ENCODE measurements around the gene HS3ST2. TPM values are rescaled to one million over a fixed set of nuclear protein-coding genes. Genes with fewer than 3 reads are reported as not detected.

The HS3ST2 gene
- total and polyA plus RNA-seq, 3 experiments from 2014 or later: not detected

- H3K4me1 Mint-ChIP-seq: peaks cover 0 to 5% (median 4%) of the 10 kb centered on the region in 3 donors
- Histone ChIP-seq H3K4me3 (ENCODE audit: low read length) (no peak overlapping the region), H3K9me3 (ENCODE audit: low read length) (no peaks in the 10 kb centered on the region), H3K27ac (ENCODE audit: low read depth, low read length) (no peak overlapping the region), H3K36me3 (ENCODE audit: insufficient read depth, low read length) (no peaks in the 10 kb centered on the region), H3K4me1 (ENCODE audit: insufficient read depth, low read length) (no peaks in the 10 kb centered on the region), H3K27me3 (ENCODE audit: insufficient read depth, low read length, poor library complexity, severe bottlenecking) (peaks cover 6% of the 10 kb centered on the region)
- POLR2A ChIA-PET: no interaction called here
- H3K4me3 Mint-ChIP-seq: no peak overlapping the region
- peaks cover 6 to 13% of the 10 kb centered on the region in 2 donors for H3K27me3 Mint-ChIP-seq
- H3K9me3 Mint-ChIP-seq: no peaks in the 10 kb centered on the region
- DNase-seq: no peak
- no peaks in the 10 kb centered on the region for H3K36me3 Mint-ChIP-seq
- CTCF ChIA-PET: no interaction called here
- H3K27ac Mint-ChIP-seq: no peak overlapping the region
Observed at GRCh38 chr16:22784690-22785214, 29.2 kb upstream of the HS3ST2 start.

GRCh38 chr16:22785552-22785951, 28.4 kb upstream of the HS3ST2 start:
- no peaks in the 10 kb centered on the region for H3K36me3 ChIP-seq (ENCODE audit: insufficient read depth, low read length)

GRCh38 chr16:22786284-22786683, 27.7 kb upstream of the HS3ST2 start:
- H3K4me3 ChIP-seq (ENCODE audit: low read length): no peak overlapping the region
- peaks cover 6% of the 10 kb centered on the region for H3K27me3 ChIP-seq (ENCODE audit: insufficient read depth, low read length, poor library complexity, severe bottlenecking)
- Mint-ChIP-seq H3K4me1 (peaks cover 0 to 5% (median 4%) of the 10 kb centered on the region in 3 donors), H3K36me3 (no peaks in the 10 kb centered on the region), H3K27me3 (peaks cover 6 to 13% of the 10 kb centered on the region in 2 donors), H3K9me3 (no peaks in the 10 kb centered on the region), H3K4me3 (no peak overlapping the region), H3K27ac (no peak overlapping the region)
- POLR2A ChIA-PET: no interaction called here
- CTCF ChIA-PET: no interaction called here
- no peaks in the 10 kb centered on the region for H3K4me1 ChIP-seq (ENCODE audit: insufficient read depth, low read length)
- no peak overlapping the region for H3K27ac ChIP-seq (ENCODE audit: low read depth, low read length)
- no peak for DNase-seq
- H3K36me3 ChIP-seq (ENCODE audit: insufficient read depth, low read length): no peaks in the 10 kb centered on the region
- no peaks in the 10 kb centered on the region for H3K9me3 ChIP-seq (ENCODE audit: low read length)

More at GRCh38 chr16:22785552-22785951, 28.4 kb upstream of the HS3ST2 start:
- Histone ChIP-seq H3K27ac (ENCODE audit: low read depth, low read length) (no peak overlapping the region), H3K9me3 (ENCODE audit: low read length) (no peaks in the 10 kb centered on the region), H3K4me3 (ENCODE audit: low read length) (no peak overlapping the region), H3K4me1 (ENCODE audit: insufficient read depth, low read length) (no peaks in the 10 kb centered on the region), H3K27me3 (ENCODE audit: insufficient read depth, low read length, poor library complexity, severe bottlenecking) (peaks cover 6% of the 10 kb centered on the region)
- Mint-ChIP-seq H3K9me3 (no peaks in the 10 kb centered on the region), H3K4me1 (peaks cover 0 to 5% (median 4%) of the 10 kb centered on the region in 3 donors), H3K36me3 (no peaks in the 10 kb centered on the region), H3K27me3 (peaks cover 6 to 13% of the 10 kb centered on the region in 2 donors), H3K27ac (no peak overlapping the region), H3K4me3 (no peak overlapping the region)
- ChIA-PET CTCF (no interaction called here), POLR2A (no interaction called here)
- DNase-seq: no peak

GRCh38 chr16:22786691-22787090, 27.3 kb upstream of the HS3ST2 start:
- no peak for DNase-seq
- H3K27ac ChIP-seq (ENCODE audit: low read depth, low read length): no peak overlapping the region
- no peaks in the 10 kb centered on the region for H3K4me1 ChIP-seq (ENCODE audit: insufficient read depth, low read length)
- Mint-ChIP-seq H3K27me3 (peaks cover 6 to 13% of the 10 kb centered on the region in 2 donors), H3K4me3 (no peak overlapping the region), H3K36me3 (no peaks in the 10 kb centered on the region), H3K9me3 (no peaks in the 10 kb centered on the region), H3K27ac (no peak overlapping the region), H3K4me1 (peaks cover 0 to 5% (median 4%) of the 10 kb centered on the region in 3 donors)
- POLR2A ChIA-PET: no interaction called here
- no peaks in the 10 kb centered on the region for H3K36me3 ChIP-seq (ENCODE audit: insufficient read depth, low read length)
- CTCF ChIA-PET: no interaction called here
- no peak overlapping the region for H3K4me3 ChIP-seq (ENCODE audit: low read length)
- H3K27me3 ChIP-seq (ENCODE audit: insufficient read depth, low read length, poor library complexity, severe bottlenecking): peaks cover 6% of the 10 kb centered on the region
- no peaks in the 10 kb centered on the region for H3K9me3 ChIP-seq (ENCODE audit: low read length)

- no peak overlapping the region for H3K27ac Mint-ChIP-seq
- ChIA-PET POLR2A (no interaction called here), CTCF (no interaction called here)
- Histone ChIP-seq H3K27me3 (ENCODE audit: insufficient read depth, low read length, poor library complexity, severe bottlenecking) (peaks cover 6% of the 10 kb centered on the region), H3K4me3 (ENCODE audit: low read length) (no peak overlapping the region), H3K4me1 (ENCODE audit: insufficient read depth, low read length) (no peaks in the 10 kb centered on the region), H3K36me3 (ENCODE audit: insufficient read depth, low read length) (no peaks in the 10 kb centered on the region), H3K27ac (ENCODE audit: low read depth, low read length) (no peak overlapping the region), H3K9me3 (ENCODE audit: low read length) (no peaks in the 10 kb centered on the region)
- no peak overlapping the region for H3K4me3 Mint-ChIP-seq
- H3K36me3 Mint-ChIP-seq: no peaks in the 10 kb centered on the region
- peaks cover 0 to 3% (median 0%) of the 10 kb centered on the region in 5 donors for H3K9me3 Mint-ChIP-seq
- peaks cover 0 to 5% (median 4%) of the 10 kb centered on the region in 3 donors for H3K4me1 Mint-ChIP-seq
- H3K27me3 Mint-ChIP-seq: peaks cover 3 to 13% of the 10 kb centered on the region in 2 donors
- no peak for DNase-seq
Observed at GRCh38 chr16:22787466-22788192, 26.3 kb upstream of the HS3ST2 start.

GRCh38 chr16:22788193-22788530, 25.8 kb upstream of the HS3ST2 start:
- Histone ChIP-seq H3K36me3 (ENCODE audit: insufficient read depth, low read length) (no peaks in the 10 kb centered on the region), H3K4me3 (ENCODE audit: low read length) (no peak overlapping the region), H3K27ac (ENCODE audit: low read depth, low read length) (no peak overlapping the region), H3K4me1 (ENCODE audit: insufficient read depth, low read length) (no peaks in the 10 kb centered on the region), H3K27me3 (ENCODE audit: insufficient read depth, low read length, poor library complexity, severe bottlenecking) (peaks cover 6% of the 10 kb centered on the region), H3K9me3 (ENCODE audit: low read length) (no peaks in the 10 kb centered on the region)
- H3K4me1 Mint-ChIP-seq: peaks cover 0 to 5% (median 4%) of the 10 kb centered on the region in 3 donors
- no peaks in the 10 kb centered on the region for H3K36me3 Mint-ChIP-seq
- H3K27me3 Mint-ChIP-seq: peaks cover 3 to 13% of the 10 kb centered on the region in 2 donors
- no peak for DNase-seq
- CTCF ChIA-PET: no interaction called here
- no peak overlapping the region for H3K27ac Mint-ChIP-seq
- peaks cover 0 to 3% (median 0%) of the 10 kb centered on the region in 5 donors for H3K9me3 Mint-ChIP-seq
- H3K4me3 Mint-ChIP-seq: no peak overlapping the region
- POLR2A ChIA-PET: no interaction called here

GRCh38 chr16:22789281-22789945, 24.5 kb upstream of the HS3ST2 start:
- H3K27ac ChIP-seq (ENCODE audit: low read depth, low read length): no peak overlapping the region
- H3K9me3 ChIP-seq (ENCODE audit: low read length): no peaks in the 10 kb centered on the region
- Mint-ChIP-seq H3K27me3 (peaks cover 3 to 13% of the 10 kb centered on the region in 2 donors), H3K27ac (no peak overlapping the region), H3K36me3 (no peaks in the 10 kb centered on the region), H3K4me3 (no peak overlapping the region), H3K4me1 (peaks cover 0 to 5% (median 4%) of the 10 kb centered on the region in 3 donors), H3K9me3 (peaks cover 0 to 5% (median 2%) of the 10 kb centered on the region in 5 donors)
- CTCF ChIA-PET: no interaction called here
- POLR2A ChIA-PET: no interaction called here
- H3K27me3 ChIP-seq (ENCODE audit: insufficient read depth, low read length, poor library complexity, severe bottlenecking): peaks cover 6% of the 10 kb centered on the region
- H3K36me3 ChIP-seq (ENCODE audit: insufficient read depth, low read length): no peaks in the 10 kb centered on the region
- no peaks in the 10 kb centered on the region for H3K4me1 ChIP-seq (ENCODE audit: insufficient read depth, low read length)
- DNase-seq: no peak
- H3K4me3 ChIP-seq (ENCODE audit: low read length): no peak overlapping the region

GRCh38 chr16:22797551-22797950, 16.4 kb upstream of the HS3ST2 start:
- H3K27me3 Mint-ChIP-seq: peaks cover 4 to 36% of the 10 kb centered on the region in 2 donors
- POLR2A ChIA-PET: no interaction called here
- H3K9me3 Mint-ChIP-seq: peaks cover 0 to 8% (median 2%) of the 10 kb centered on the region in 5 donors
- H3K9me3 ChIP-seq (ENCODE audit: low read length): no peaks in the 10 kb centered on the region
- no peak overlapping the region for H3K4me3 ChIP-seq (ENCODE audit: low read length)
- DNase-seq: no peak
- no peak overlapping the region for H3K27ac Mint-ChIP-seq
- H3K4me1 Mint-ChIP-seq: no peaks in the 10 kb centered on the region
- no peaks in the 10 kb centered on the region for H3K36me3 ChIP-seq (ENCODE audit: insufficient read depth, low read length)
- no peaks in the 10 kb centered on the region for H3K4me1 ChIP-seq (ENCODE audit: insufficient read depth, low read length)
- H3K27ac ChIP-seq (ENCODE audit: low read depth, low read length): no peak overlapping the region
- no peak overlapping the region for H3K4me3 Mint-ChIP-seq
- H3K27me3 ChIP-seq (ENCODE audit: insufficient read depth, low read length, poor library complexity, severe bottlenecking): no peaks in the 10 kb centered on the region
- H3K36me3 Mint-ChIP-seq: no peaks in the 10 kb centered on the region
- CTCF ChIA-PET: no interaction called here

All from CD8-positive, alpha-beta memory T cell (primary cell).